Upper lobe of right lung (tissue), 1 donor: Measurements from ENCODE around the gene MLLT10. TPM values are rescaled to one million over a fixed set of nuclear protein-coding genes. Genes with fewer than 3 reads are reported as not detected.

Source experiments
- ATAC-seq: fragments of 200-7000 bp; cut with Tn5 transposase; one replicate; pipeline ENCODE4 v1.9.1; 2020; ENCODE audit warnings: mild to moderate bottlenecking, moderate library complexity
- DNase-seq: peaks from one replicate; pipeline ENCODE4 v3.0.0-alpha.2; 2020
- H3K27ac ChIP-seq: fragments of 200-600 bp; one replicate; pipeline ENCODE4 v1.8.0; 2022
- H3K27me3 ChIP-seq: fragments of 200-600 bp; one replicate; pipeline ENCODE4 v1.8.0; 2022; ENCODE audit warnings: mild to moderate bottlenecking
- H3K36me3 ChIP-seq: fragments of 200-600 bp; one replicate; pipeline ENCODE4 v1.8.0; 2022
- H3K4me1 ChIP-seq: fragments of 200-600 bp; one replicate; pipeline ENCODE4 v1.8.0; 2022
- H3K4me3 ChIP-seq: fragments of 200-600 bp; one replicate; pipeline ENCODE4 v1.8.0; 2022; ENCODE audit warnings: mild to moderate bottlenecking
- H3K9me3 ChIP-seq: fragments of 200-600 bp; one replicate; pipeline ENCODE4 v1.8.0; 2022
- intact Hi-C: fragments of 100-400 bp; cut with DNase I; formaldehyde crosslinking; loops from one replicate; pipeline ENCODE4 v1.11.0; 2022
- total RNA-seq: library from RNA; stranded (reverse); fragmentation: NEBNext Ultra II Directional; extraction: Animal tissue kit (Norgen Biotek cat#: 25700); gene quantifications from one replicate; pipeline ENCODE4 v1.2.1, GENCODE V29; 2021
- TF ChIP-seq, protein P1 (sequence below): fragments of 200-600 bp; IDR thresholded peaks from one replicate; pipeline ENCODE4 v1.8.0; 2022; ENCODE audit warnings: antibody characterized with exemption
- donor health status: DM: no; HTN: yes; CAD: no; lungs with severe emphysema.

The MLLT10 gene
- total RNA-seq, 1 donor from 2014 or later, result 60.6 TPM

DNA sequence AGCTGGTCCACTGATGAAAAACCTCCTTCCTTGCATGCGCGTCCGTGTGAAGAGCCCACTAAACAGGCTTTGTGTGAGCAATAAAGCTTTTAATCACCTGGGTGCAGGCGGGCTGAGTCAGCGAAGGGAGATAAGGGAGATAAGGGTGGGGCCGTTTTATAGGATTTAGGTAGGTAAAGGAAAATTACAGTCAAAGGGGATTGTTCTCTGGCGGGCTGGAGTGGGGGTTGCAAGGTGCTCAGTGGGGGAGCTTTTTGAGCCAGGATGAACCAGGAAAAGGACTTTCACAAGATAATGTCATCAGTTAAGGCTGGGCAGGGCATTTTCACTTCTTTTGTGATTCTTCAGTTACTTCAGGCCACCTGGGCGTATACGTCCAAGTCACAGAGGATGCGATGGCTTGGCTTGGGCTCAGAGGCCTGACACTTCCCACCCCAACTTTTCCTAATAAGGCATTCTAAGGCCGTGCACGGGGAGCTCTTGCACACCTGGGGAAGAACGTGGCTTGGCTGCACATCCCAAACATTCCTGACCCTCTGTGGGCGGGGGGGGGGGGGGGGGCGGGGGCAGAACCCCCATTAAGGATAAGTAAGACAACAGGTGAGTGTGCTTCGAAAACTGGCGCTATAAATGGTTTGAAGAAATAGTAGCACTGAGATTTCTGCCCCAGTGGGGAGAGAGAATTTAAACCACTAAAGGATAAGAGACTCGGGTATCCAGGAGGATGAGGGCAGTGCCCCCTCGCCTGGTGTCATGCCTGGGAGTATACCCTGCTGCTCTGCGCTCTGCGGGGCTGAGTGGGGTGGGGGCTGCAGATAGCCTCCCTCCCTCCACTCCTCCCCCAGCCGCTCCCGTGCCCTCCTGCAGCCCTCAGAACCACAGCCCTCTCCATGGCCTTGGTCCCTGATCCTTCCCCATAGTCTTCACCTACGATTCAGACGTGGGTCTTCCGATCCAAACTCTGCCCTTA is 217.6 kb downstream of the MLLT10 start:
- no peaks in the 10 kb centered on the region for H3K27me3 ChIP-seq
- no peak overlapping the region for H3K4me3 ChIP-seq
- TF ChIP-seq, protein P1, sequence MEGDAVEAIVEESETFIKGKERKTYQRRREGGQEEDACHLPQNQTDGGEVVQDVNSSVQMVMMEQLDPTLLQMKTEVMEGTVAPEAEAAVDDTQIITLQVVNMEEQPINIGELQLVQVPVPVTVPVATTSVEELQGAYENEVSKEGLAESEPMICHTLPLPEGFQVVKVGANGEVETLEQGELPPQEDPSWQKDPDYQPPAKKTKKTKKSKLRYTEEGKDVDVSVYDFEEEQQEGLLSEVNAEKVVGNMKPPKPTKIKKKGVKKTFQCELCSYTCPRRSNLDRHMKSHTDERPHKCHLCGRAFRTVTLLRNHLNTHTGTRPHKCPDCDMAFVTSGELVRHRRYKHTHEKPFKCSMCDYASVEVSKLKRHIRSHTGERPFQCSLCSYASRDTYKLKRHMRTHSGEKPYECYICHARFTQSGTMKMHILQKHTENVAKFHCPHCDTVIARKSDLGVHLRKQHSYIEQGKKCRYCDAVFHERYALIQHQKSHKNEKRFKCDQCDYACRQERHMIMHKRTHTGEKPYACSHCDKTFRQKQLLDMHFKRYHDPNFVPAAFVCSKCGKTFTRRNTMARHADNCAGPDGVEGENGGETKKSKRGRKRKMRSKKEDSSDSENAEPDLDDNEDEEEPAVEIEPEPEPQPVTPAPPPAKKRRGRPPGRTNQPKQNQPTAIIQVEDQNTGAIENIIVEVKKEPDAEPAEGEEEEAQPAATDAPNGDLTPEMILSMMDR, result no peak
- no peaks in the 10 kb centered on the region for H3K9me3 ChIP-seq
- H3K36me3 ChIP-seq, result peaks cover 5% of the 10 kb centered on the region
- ATAC-seq, result no peak
- no peaks in the 10 kb centered on the region for H3K4me1 ChIP-seq
- H3K27ac ChIP-seq, result no peak overlapping the region
- DNase-seq, result no peak
- intact Hi-C loops, result no loop called here

DNA sequence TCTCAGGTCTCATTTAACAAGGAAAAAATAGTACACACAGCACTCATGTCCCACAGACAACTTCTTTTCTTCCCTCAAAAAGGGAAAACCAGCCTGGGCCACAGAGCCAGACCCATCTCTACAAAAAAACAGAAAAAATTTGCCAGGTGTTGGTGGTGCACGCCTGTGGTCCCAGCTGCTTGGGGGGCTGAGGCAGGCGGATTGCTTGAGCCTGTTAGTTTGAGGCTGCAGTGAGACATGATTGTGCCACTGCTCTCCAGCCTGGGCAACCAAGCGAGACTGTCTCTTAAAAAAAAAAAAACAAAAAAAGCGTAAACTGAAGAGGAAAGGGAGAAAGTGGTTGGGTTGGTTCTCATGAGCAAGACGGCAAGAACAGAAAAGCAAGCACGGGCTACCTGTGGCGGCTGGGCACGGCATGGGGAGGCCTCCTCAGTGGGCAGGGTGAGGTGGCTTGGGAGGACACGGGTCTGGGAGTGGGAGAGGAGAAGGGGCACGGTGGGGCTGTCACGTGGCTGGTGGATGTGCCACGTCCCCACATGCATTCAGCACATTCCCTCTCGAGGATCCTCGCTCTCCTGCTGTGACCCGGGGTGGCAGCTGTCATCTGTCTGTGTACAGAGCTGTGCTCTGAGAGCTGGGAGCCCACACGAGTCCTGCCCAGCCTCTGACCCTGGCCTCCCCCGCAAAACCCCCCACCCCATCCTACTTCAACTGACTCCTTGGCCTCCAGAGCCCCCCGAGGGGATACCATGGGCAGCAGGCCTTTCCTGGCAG is 219.7 kb downstream of the MLLT10 start:
- Histone ChIP-seq H3K4me1 (no peaks in the 10 kb centered on the region), H3K4me3 (no peak overlapping the region), H3K27ac (no peak overlapping the region), H3K9me3 (no peaks in the 10 kb centered on the region), H3K36me3 (peaks cover 8% of the 10 kb centered on the region), H3K27me3 (no peaks in the 10 kb centered on the region)
- ATAC-seq, result no peak
- intact Hi-C loops, result no loop called here
- no peak for DNase-seq
- TF ChIP-seq, protein P1, result no peak

DNA sequence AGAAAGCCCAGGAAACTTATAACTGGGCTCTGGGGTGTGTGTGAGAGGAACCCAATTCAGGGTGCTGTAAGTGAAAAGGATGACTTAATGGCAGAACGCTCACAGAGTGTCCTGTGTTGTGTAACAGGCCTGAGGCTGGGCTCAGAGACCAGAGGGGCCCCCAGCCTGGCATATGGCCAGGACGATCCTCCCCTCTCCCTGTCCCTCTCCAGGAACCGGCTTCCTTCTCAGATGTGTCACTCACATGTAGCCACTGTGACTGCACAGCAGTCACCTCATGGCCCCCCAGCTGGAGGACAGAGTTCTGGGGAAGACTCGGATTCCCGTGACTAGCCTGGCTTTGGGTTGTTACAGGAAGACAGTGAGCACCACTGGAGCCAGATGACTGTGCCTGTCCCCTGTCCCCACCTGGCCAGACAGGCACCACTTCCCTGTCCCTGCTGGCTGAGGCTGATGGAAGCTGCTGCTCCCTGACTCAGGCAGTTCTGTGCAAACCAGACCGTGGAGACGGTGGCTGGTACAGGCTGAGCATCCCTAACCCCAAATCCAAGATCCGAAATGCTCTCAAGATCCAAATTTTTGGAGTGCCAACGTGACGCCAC is 220.5 kb downstream of the MLLT10 start:
- no peak overlapping the region for H3K4me3 ChIP-seq
- no peak for ATAC-seq
- DNase-seq, result no peak
- H3K9me3 ChIP-seq, result no peaks in the 10 kb centered on the region
- TF ChIP-seq, protein P1, result no peak
- H3K36me3 ChIP-seq, result peaks cover 14% of the 10 kb centered on the region
- no peak overlapping the region for H3K27ac ChIP-seq
- intact Hi-C loops, result no loop called here
- no peaks in the 10 kb centered on the region for H3K4me1 ChIP-seq
- no peaks in the 10 kb centered on the region for H3K27me3 ChIP-seq

DNA sequence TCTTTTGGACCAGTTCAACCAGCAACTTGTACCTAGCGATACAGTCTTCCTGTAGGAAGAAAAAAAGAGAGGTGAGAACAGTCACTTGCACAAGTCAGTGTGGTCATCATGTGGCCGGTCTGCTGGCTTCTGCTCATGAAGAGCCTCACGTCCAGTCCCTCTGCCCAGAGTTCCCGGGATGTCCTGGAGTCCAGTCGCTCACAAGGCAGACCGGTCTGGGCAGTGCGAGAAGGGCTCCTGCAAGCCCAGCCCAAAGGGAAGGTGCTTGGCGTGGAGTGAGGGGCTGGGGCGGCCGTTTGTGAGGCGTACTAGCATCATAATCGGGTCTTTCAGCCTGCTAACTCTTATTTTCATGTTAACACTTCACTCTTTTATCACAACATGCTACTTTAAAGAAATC is 222.7 kb downstream of the MLLT10 start:
- no peak overlapping the region for H3K27ac ChIP-seq
- DNase-seq, result no peak
- intact Hi-C loops, result no loop called here
- no peaks in the 10 kb centered on the region for H3K27me3 ChIP-seq
- H3K4me1 ChIP-seq, result no peaks in the 10 kb centered on the region
- peaks cover 14% of the 10 kb centered on the region for H3K36me3 ChIP-seq
- no peak for ATAC-seq
- H3K9me3 ChIP-seq, result no peaks in the 10 kb centered on the region
- H3K4me3 ChIP-seq, result no peak overlapping the region
- TF ChIP-seq, protein P1, result no peak

- peaks cover 14% of the 10 kb centered on the region for H3K36me3 ChIP-seq
- TF ChIP-seq, protein P1, result no peak
- intact Hi-C loops, result no loop called here
- ATAC-seq (no peak), DNase-seq (no peak)
- no peaks in the 10 kb centered on the region for H3K9me3 ChIP-seq
- H3K4me1 ChIP-seq, result no peaks in the 10 kb centered on the region
- H3K27ac ChIP-seq, result no peak overlapping the region
- no peak overlapping the region for H3K4me3 ChIP-seq
- H3K27me3 ChIP-seq, result no peaks in the 10 kb centered on the region
These were observed 223.3 kb downstream of the MLLT10 start for GRCh38 chr10:21757185-21757901.
